Colonic mucosa (tissue), 4 donors: ENCODE measurements around the gene PTGR1. TPM values are rescaled to one million over a fixed set of nuclear protein-coding genes. Genes with fewer than 3 reads are reported as not detected.
A peak's percentile ranks its signal among the peaks of the same experiment; 100 is the strongest.

Experiments
- DNase-seq: peaks from one replicate; pipeline ENCODE4 v3.0.0-alpha.2; 2020
- H3K27ac ChIP-seq: fragments of 200-600 bp; one replicate; pipeline ENCODE4 v1.8.0; 2021
- H3K27me3 ChIP-seq: fragments of 200-600 bp; one replicate; pipeline ENCODE4 v1.8.0; 2021
- H3K36me3 ChIP-seq: fragments of 200-600 bp; one replicate; pipeline ENCODE4 v1.8.0; 2021
- H3K4me1 ChIP-seq: fragments of 200-600 bp; one replicate; pipeline ENCODE4 v1.8.0; 2021; ENCODE audit warnings: mild to moderate bottlenecking
- H3K4me3 ChIP-seq: fragments of 200-600 bp; one replicate; pipeline ENCODE4 v1.8.0; 2021
- H3K9ac ChIP-seq, 2 donors: one replicate each; pipeline ENCODE4 v1.7.0; 2013; ENCODE audit warnings: control low read depth in 2 of 2, low read depth in 2 of 2, low read length in 2 of 2
- H3K9me3 ChIP-seq: fragments of 200-600 bp; one replicate; pipeline ENCODE4 v1.8.0; 2021
- intact Hi-C: fragments of 100-400 bp; cut with DNase I; formaldehyde crosslinking; loops from one replicate; pipeline ENCODE4 v1.14.1; 2022
- total RNA-seq, 2 donors: library from RNA; stranded (reverse); fragmentation: NEBNext Ultra II Directional in 1 of 2; extraction: Animal tissue kit (Norgen Biotek cat#: 25700) in 1 of 2; gene quantifications; one replicate each; pipeline ENCODE4 v1.2.1, GENCODE V29; 2021
- TF ChIP-seq, protein P1 (sequence below): fragments of 200-600 bp; IDR thresholded peaks from one replicate; pipeline ENCODE4 v1.8.0; 2022; ENCODE audit warnings: antibody characterized with exemption, mild to moderate bottlenecking
- donor health status: healthy.
- donor health status: DM: no; HTN: no; CAD: no.
- donor health status: DM: no; HTN: no; CAD: no.

PTGR1 gene
- total RNA-seq, 2 donors from 2014 or later = 55.6 to 85.3 TPM

DNA sequence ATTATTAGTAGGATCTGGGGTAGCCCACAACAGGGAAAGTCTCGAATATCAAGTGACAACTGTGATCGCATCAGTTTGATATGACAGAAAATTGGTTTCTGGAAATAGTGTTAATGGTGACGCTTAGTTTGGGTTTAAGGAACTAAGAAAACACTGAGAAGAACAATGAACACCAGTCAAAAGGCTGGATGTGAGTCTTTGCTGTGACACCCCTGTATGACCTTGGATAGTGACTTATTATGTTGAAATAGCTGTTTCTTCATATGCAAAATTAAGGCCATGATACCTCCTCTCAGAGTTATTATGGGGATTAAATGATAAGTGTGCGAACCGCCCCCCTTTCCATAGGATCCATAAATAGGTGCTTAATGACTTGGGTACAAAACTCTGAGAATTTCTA is 32.6 kb upstream of the PTGR1 start:
- Histone ChIP-seq H3K27ac (peak overlapping the region; percentile 88), H3K27me3 (no peaks in the 10 kb centered on the region), H3K36me3 (no peaks in the 10 kb centered on the region), H3K4me1 (peaks cover 20% of the 10 kb centered on the region), H3K9ac (peak overlapping the region; percentile 88 to 91), H3K4me3 (peak overlapping the region; percentile 90), H3K9me3 (no peaks in the 10 kb centered on the region)
- TF ChIP-seq, protein P1, sequence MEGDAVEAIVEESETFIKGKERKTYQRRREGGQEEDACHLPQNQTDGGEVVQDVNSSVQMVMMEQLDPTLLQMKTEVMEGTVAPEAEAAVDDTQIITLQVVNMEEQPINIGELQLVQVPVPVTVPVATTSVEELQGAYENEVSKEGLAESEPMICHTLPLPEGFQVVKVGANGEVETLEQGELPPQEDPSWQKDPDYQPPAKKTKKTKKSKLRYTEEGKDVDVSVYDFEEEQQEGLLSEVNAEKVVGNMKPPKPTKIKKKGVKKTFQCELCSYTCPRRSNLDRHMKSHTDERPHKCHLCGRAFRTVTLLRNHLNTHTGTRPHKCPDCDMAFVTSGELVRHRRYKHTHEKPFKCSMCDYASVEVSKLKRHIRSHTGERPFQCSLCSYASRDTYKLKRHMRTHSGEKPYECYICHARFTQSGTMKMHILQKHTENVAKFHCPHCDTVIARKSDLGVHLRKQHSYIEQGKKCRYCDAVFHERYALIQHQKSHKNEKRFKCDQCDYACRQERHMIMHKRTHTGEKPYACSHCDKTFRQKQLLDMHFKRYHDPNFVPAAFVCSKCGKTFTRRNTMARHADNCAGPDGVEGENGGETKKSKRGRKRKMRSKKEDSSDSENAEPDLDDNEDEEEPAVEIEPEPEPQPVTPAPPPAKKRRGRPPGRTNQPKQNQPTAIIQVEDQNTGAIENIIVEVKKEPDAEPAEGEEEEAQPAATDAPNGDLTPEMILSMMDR = no peak
- no peak for DNase-seq
- intact Hi-C loops = no loop called here

GRCh38 chr9:111631214-111631971 is 31.9 kb upstream of the PTGR1 start, which contains the start of gene DNAJC25:
DNAJC25 (plus strand) TSS chr9:111631334; CDS start chr9:111631408, 74 bp downstream.
- no peaks in the 10 kb centered on the region for H3K36me3 ChIP-seq
- DNase-seq = peak; percentile 97
- TF ChIP-seq, protein P1 = no peak
- intact Hi-C loops = no loop called here
- H3K9ac ChIP-seq = peak within 1 kb of the TSS; percentile 88 to 91
- H3K27me3 ChIP-seq = no peaks in the 10 kb centered on the region
- H3K4me1 ChIP-seq = peaks cover 20% of the 10 kb centered on the region
- peak within 1 kb of the TSS; percentile 90 for H3K4me3 ChIP-seq
- no peaks in the 10 kb centered on the region for H3K9me3 ChIP-seq
- peak within 1 kb of the TSS; percentile 88 for H3K27ac ChIP-seq

GRCh38 chr9:111630964-111631213 is 31.4 kb upstream of the PTGR1 start:
- TF ChIP-seq, protein P1 = no peak
- Histone ChIP-seq H3K36me3 (no peaks in the 10 kb centered on the region), H3K4me3 (peak overlapping the region; percentile 90), H3K9me3 (no peaks in the 10 kb centered on the region), H3K27ac (peak overlapping the region; percentile 88), H3K4me1 (peaks cover 20% of the 10 kb centered on the region), H3K9ac (peak overlapping the region; percentile 68 to 88), H3K27me3 (no peaks in the 10 kb centered on the region)
- intact Hi-C loops = no loop called here
- no peak for DNase-seq

- no peak for DNase-seq
Observed at GRCh38 chr9:111630182-111630963, 30.9 kb upstream of the PTGR1 start.

GRCh38 chr9:111628411-111628810 is 29.0 kb upstream of the PTGR1 start:
- TF ChIP-seq, protein P1 = no peak

More at GRCh38 chr9:111630182-111630963, 30.9 kb upstream of the PTGR1 start:
- intact Hi-C loops = no loop called here
- H3K4me3 ChIP-seq = peak overlapping the region; percentile 90
- no peaks in the 10 kb centered on the region for H3K36me3 ChIP-seq
- no peaks in the 10 kb centered on the region for H3K9me3 ChIP-seq
- H3K27ac ChIP-seq = peak overlapping the region; percentile 88
- H3K9ac ChIP-seq = peak overlapping the region; percentile 68 to 88
- TF ChIP-seq, protein P1 = no peak
- H3K4me1 ChIP-seq = peaks cover 18% of the 10 kb centered on the region
- no peaks in the 10 kb centered on the region for H3K27me3 ChIP-seq

More at GRCh38 chr9:111628411-111628810, 29.0 kb upstream of the PTGR1 start:
- Histone ChIP-seq H3K4me1 (peaks cover 6% of the 10 kb centered on the region), H3K4me3 (no peak overlapping the region), H3K9ac (no peak overlapping the region), H3K27me3 (no peaks in the 10 kb centered on the region), H3K9me3 (no peaks in the 10 kb centered on the region), H3K36me3 (no peaks in the 10 kb centered on the region), H3K27ac (no peak overlapping the region)
- no peak for DNase-seq
- intact Hi-C loops = no loop called here
